ENCODE data around the gene DCC. TPM values are rescaled to one million over a fixed set of nuclear protein-coding genes. Genes with fewer than 3 reads are reported as not detected.

DCC gene
- total and polyA plus RNA-seq, 2 donors (not counting 1 experiment from before 2014, with no cell fraction given), result 0.14 TPM; not detected in 1

DNA sequence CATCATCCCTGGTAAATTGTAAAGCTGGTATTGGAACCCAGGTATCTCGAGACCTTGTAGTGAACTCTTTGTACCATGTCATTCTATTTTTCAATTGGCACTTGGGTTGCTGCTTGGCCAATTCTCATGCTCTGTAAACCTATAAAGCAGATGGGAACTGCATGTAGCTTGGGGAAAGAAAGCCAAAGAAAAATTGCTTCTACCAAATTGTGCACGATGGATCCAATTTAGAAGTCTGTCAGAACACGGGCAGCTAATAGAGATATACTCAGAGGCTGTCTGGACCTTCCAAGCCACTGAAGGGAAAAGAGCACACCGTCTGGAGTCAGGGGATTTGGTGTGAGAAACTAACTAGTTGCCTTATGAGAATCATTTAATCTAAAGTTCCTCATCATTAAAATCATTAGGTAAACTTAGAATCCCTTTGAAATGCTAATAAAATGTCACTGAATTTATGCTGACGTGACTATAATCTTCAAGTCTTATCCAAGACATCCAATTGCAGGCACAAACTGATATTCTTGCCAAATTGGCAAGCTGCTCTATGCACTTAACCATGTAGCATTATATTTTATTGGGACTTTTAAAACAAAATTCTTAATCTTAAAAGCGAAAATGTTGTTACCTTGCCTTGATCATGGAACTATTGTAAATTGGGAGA, 206.8 kb downstream of the DCC start:
- Histone ChIP-seq H3K79me2 (ENCODE audit: control insufficient read depth, insufficient read depth, low read length) (no peaks in the 10 kb centered on the region), H3K27me3 (ENCODE audit: control insufficient read depth, insufficient read depth, low read length) (no peaks in the 10 kb centered on the region), H3K9me3 (ENCODE audit: control insufficient read depth, insufficient read depth, low read depth, low read length) (no peaks in the 10 kb centered on the region), H3K36me3 (ENCODE audit: control insufficient read depth, insufficient read depth, low read length) (no peaks in the 10 kb centered on the region), H4K20me1 (ENCODE audit: control insufficient read depth, extremely low read depth, insufficient read depth, low read length) (no peaks in the 10 kb centered on the region), H3K9ac (ENCODE audit: insufficient read depth, low read length) (no peak overlapping the region), H2AFZ (ENCODE audit: low read length) (no peak overlapping the region), H3K4me2 (ENCODE audit: extremely low read depth, insufficient read depth, low read length) (no peak overlapping the region), H3K4me3 (replicated peaks in 1 of 4; ENCODE audit: control extremely low read depth in 1 of 4, insufficient read depth in 1 of 4, low read depth in 3 of 4, low read length in 4 of 4) (no peak overlapping the region), H3K27ac (ENCODE audit: insufficient read depth, low read length) (no peak overlapping the region), H3K4me1 (ENCODE audit: control insufficient read depth, extremely low read depth, insufficient read depth, low read length) (no peaks in the 10 kb centered on the region)
- DNase-seq (ENCODE audit: low read depth in 2 of 2), result no peak
- TF ChIP-seq, protein P1, sequence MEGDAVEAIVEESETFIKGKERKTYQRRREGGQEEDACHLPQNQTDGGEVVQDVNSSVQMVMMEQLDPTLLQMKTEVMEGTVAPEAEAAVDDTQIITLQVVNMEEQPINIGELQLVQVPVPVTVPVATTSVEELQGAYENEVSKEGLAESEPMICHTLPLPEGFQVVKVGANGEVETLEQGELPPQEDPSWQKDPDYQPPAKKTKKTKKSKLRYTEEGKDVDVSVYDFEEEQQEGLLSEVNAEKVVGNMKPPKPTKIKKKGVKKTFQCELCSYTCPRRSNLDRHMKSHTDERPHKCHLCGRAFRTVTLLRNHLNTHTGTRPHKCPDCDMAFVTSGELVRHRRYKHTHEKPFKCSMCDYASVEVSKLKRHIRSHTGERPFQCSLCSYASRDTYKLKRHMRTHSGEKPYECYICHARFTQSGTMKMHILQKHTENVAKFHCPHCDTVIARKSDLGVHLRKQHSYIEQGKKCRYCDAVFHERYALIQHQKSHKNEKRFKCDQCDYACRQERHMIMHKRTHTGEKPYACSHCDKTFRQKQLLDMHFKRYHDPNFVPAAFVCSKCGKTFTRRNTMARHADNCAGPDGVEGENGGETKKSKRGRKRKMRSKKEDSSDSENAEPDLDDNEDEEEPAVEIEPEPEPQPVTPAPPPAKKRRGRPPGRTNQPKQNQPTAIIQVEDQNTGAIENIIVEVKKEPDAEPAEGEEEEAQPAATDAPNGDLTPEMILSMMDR (conservative IDR thresholded peaks at IDR 0.05 in 1 of 2, IDR thresholded peaks at IDR 0.05 in 1 of 2; ENCODE audit: low read depth in 1 of 2, low read length in 2 of 2), result no peak
- TF ChIP-seq EZH2 (IDR thresholded peaks at IDR 0.05; ENCODE audit: low read length, missing control alignments), result no peak

DNA sequence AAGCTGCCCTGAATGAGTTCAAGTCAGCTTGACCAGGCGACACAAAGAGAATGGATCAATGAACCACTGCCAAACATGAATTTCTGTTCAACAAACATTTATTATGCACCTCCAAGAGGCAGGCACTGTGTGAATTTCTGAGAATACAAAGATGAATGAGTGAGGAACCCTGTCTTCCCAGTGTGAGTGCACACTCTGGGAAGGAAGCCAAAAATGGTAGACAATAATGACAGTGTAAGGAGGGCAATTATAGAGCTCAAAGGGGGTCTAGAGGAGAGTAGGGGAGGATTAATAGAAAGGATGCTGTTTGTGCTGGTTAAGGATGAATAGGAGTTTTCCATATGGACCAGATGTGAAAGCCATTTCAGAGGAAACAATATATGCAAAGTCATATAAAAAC, 213.4 kb downstream of the DCC start:
- Histone ChIP-seq H2AFZ (ENCODE audit: low read length) (no peak overlapping the region), H3K27me3 (ENCODE audit: control insufficient read depth, insufficient read depth, low read length) (no peaks in the 10 kb centered on the region), H3K79me2 (ENCODE audit: control insufficient read depth, insufficient read depth, low read length) (no peaks in the 10 kb centered on the region), H3K36me3 (ENCODE audit: control insufficient read depth, insufficient read depth, low read length) (no peaks in the 10 kb centered on the region), H3K4me1 (ENCODE audit: control insufficient read depth, extremely low read depth, insufficient read depth, low read length) (no peaks in the 10 kb centered on the region), H3K9me3 (ENCODE audit: control insufficient read depth, insufficient read depth, low read depth, low read length) (no peaks in the 10 kb centered on the region), H3K27ac (ENCODE audit: insufficient read depth, low read length) (no peak overlapping the region), H3K9ac (ENCODE audit: insufficient read depth, low read length) (no peak overlapping the region), H3K4me3 (replicated peaks in 1 of 4; ENCODE audit: control extremely low read depth in 1 of 4, insufficient read depth in 1 of 4, low read depth in 3 of 4, low read length in 4 of 4) (no peak overlapping the region), H3K4me2 (ENCODE audit: extremely low read depth, insufficient read depth, low read length) (no peak overlapping the region), H4K20me1 (ENCODE audit: control insufficient read depth, extremely low read depth, insufficient read depth, low read length) (no peaks in the 10 kb centered on the region)
- no peak for DNase-seq (ENCODE audit: low read depth in 2 of 2)
- TF ChIP-seq, protein P1 (conservative IDR thresholded peaks at IDR 0.05 in 1 of 2, IDR thresholded peaks at IDR 0.05 in 1 of 2; ENCODE audit: low read depth in 1 of 2, low read length in 2 of 2), result no peak
- TF ChIP-seq EZH2 (IDR thresholded peaks at IDR 0.05; ENCODE audit: low read length, missing control alignments), result no peak

DNA sequence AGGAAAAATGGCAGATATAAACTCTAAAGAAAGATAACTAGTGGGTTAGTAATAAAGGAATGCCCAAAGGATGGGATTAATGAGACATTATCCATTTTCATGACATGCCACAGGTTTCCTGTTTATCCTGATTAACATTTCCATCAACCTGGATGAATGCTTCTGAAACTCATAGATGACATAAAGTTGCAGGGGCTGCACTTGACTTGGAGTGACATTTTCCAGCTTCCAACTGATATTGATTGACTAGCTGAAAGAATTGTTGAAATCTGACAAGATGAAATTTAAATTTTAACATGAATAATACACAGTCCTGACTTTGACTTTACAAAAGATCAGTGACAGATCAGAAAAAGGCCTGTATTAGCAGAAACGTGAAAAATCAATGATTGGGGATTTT, 214.2 kb downstream of the DCC start:
- Histone ChIP-seq H3K79me2 (ENCODE audit: control insufficient read depth, insufficient read depth, low read length) (no peaks in the 10 kb centered on the region), H3K9me3 (ENCODE audit: control insufficient read depth, insufficient read depth, low read depth, low read length) (no peaks in the 10 kb centered on the region), H3K4me3 (replicated peaks in 1 of 4; ENCODE audit: control extremely low read depth in 1 of 4, insufficient read depth in 1 of 4, low read depth in 3 of 4, low read length in 4 of 4) (no peak overlapping the region), H3K27me3 (ENCODE audit: control insufficient read depth, insufficient read depth, low read length) (no peaks in the 10 kb centered on the region), H3K9ac (ENCODE audit: insufficient read depth, low read length) (no peak overlapping the region), H3K4me1 (ENCODE audit: control insufficient read depth, extremely low read depth, insufficient read depth, low read length) (no peaks in the 10 kb centered on the region), H3K36me3 (ENCODE audit: control insufficient read depth, insufficient read depth, low read length) (no peaks in the 10 kb centered on the region), H3K27ac (ENCODE audit: insufficient read depth, low read length) (no peak overlapping the region), H3K4me2 (ENCODE audit: extremely low read depth, insufficient read depth, low read length) (no peak overlapping the region), H4K20me1 (ENCODE audit: control insufficient read depth, extremely low read depth, insufficient read depth, low read length) (no peaks in the 10 kb centered on the region), H2AFZ (ENCODE audit: low read length) (no peak overlapping the region)
- no peak for DNase-seq (ENCODE audit: low read depth in 2 of 2)
- TF ChIP-seq EZH2 (IDR thresholded peaks at IDR 0.05; ENCODE audit: low read length, missing control alignments), result no peak

Data from fibroblast of lung (primary cell).